NCI-H345 (cell line): ENCODE results near the gene CNGB1.

Experiments
- DNase-seq: peaks from one replicate; lab custom pipeline; 2025; lab: John Stamatoyannopoulos, UW

CNGB1 gene

DNA sequence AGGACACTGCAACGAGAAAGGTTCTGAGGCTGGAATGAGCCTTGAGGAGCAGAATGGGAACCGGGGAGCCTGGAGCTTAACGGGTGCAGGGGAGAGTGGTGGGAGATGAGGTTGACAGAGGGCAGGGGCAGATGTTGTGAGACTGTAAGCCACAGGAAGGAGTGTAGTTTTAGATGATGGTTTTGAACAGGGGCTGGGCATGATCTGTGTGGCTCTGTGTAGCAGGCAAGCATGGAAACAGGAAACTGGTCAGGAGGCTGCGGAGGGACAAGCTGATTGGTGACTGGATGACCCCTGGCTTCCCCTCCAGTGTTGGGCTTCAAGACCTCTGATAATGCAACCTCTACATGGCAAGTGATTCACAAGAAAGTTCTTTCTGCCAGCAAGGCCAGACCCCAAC lies 1.4 kb upstream of the CNGB1 start:
- DNase-seq: no peak

DNA sequence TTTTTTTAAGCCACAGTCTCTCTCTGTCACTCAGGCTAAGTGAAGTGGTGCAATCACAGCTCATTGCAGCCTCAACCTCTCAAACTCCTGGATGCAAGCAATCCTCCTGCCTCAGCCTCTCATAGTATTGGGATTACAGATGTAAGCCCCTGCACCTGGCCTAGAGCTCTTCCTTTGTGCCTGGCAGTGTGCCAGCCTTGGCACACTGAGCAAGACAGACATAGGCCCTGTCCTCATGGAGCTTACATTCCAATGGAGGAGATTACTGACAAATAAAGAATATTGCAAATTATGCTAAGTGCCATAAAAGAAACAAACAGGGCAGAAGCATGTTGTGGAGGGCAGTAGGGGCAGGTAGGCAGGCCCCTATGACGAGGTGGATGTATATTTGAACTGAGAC lies 920 bp upstream of the CNGB1 start:
- no peak for DNase-seq

DNA sequence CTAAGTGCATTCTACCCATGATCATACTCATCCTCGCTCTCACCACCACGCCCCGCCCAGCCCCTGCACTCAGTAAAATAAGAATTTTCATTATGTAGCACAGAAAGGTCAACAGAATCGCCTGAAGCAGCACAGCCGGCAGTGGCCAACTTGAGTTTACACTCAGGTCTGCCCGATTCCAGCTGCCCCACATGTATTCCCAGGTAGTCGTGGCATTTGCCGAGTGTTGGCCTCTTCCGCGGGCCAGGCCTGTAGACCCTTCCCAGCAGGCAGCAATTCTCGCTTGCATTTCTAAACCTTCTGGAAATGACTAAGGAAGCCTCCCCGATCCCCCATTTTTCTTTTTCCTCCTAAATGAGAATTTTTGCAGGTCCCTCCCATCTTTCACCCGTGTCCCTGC lies 609 bp downstream of the CNGB1 start:
- DNase-seq: no peak

DNA sequence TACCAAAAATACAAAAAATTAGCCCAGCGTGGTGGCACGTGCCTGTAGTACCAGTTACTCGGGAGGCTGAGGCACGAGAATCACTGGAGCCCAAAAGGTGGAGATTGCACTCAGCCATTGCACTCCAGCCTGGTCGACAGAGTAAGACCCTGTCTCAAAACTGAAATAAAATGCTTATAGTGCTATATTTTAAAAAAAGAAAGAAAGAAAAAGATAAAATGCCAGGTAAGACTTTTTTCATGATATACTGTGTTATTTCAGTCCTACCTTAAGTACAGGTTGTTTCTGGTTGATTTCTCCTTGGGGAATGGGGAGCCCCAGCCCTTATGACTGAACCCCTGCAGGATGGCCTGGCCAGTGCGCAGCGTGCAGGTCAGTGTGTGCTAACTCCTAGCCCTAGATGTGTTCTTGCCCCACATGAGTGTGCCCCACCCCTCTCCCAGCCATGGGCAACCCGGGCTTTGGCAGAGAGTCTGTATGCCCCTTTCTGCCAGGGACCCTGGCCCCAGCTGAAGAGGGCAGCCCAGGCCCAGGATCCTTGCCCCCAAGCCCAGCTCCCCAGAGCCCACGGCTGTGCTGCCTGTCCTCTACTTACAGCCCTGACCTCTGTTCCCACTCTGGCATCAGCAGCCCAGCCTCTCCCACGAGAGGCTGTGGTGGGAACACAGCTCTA lies 1.3 kb downstream of the CNGB1 start:
- DNase-seq: no peak

DNA sequence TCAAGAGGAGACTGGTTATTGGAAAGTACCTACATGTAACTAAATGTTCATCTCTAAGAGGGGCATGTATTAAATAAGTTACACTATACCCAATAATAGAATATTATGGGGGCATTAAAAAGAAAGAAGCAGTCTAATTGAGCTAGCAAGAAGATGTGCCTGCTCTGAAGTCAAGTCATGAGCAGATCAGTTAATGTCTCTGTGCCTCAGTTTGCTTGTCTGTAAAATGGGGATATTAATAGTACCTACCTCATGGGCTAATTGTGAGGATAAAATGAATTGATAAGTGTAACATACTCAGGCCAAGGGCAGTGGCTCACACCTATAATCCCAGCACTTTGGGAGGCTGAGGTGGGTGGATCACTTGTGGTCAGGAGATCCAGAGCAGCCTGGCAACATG lies 3.0 kb downstream of the CNGB1 start:
- no peak for DNase-seq

DNA sequence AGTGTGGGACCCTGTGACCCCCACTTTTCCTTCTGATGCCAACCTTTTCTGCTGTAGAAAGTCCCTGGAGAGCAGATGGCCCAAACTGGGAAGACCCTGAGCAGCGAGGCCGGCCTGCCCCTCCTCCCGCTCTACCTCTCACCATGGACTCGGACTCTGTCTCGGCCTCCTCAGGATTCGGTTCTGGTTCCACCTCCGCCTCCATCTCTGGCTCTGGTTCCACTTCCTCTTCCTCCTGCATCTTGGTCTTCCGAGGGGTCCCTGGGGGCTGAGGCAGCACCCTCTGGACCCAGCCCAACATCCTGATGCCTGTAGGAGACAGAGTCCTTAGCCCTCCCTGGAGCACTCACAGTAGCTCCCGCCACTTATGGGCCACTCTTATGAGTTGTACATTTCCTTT lies 3.9 kb downstream of the CNGB1 start:
- DNase-seq: no peak

DNA sequence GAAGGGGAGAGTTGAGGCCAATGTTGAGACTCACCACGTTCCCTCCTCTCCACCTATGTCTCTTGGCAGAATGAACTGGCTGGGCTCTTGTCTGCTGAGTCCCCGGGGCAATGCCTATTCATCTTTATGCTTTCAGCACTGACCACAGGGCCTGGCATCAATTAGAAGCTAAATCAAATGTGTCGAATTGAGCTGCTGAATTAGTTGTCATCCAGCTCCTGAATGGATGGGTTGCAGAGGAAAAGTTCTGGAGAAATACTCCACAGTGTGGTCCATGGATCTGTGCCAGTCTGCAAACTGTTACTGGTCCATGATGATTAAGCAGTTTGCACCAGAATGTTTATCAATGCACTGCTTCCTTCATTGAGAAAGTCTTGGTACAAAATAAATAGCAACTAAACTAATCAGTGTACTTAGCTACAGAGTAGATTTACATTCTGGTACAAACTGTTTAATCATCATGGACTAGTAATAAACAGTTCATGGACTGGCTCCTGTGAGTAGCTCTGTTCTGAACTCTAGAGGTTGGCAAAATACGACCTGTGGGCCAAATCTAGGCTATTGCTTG lies 4.6 kb downstream of the CNGB1 start:
- DNase-seq: no peak

DNA sequence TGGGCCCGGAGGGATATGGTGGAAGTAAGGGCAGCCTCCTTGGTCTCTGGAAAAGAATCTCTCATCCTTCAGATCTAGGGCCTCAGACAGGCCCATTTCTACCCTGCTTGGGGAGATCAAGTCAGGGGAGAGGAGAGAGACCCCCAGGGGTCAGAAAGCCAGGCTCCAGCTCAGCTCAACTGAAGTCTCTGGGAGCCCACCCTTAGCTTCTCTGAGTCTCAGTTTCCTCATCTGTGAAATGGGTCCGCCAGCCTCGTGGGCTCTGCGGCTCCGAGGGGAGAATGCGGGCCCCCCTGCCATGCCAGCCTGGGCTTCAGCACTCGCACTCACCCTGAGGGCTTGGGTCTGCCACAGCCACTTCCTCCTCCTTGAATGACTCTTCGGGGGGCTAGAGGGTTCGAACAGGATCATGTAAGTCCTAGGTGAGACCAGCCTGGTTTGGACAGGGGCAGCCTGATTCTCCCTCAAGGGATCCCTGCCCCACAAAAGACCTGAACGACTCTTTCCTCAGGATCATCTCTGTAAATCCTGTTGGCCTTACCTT lies 6.7 kb downstream of the CNGB1 start:
- no peak for DNase-seq

DNA sequence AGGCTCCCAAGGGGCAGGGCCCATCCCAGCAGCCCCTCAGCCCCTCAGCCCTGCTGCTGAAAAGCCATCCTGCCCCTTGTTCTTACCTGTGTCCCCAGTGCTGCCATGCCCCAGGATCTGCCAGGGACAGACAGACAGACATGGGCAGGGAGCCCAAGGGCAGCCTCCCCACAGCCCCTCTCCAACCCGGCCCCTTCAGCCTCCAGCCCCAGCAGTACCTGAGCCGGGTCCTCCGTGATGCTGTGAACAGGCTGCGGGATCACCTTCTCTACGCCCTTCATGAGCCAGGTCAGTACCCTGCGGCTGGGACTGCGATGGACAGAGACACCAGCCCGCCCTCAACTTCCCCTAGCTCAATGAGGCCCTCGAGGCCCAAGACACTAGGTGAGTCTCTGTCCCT lies 8.2 kb downstream of the CNGB1 start:
- DNase-seq: no peak

DNA sequence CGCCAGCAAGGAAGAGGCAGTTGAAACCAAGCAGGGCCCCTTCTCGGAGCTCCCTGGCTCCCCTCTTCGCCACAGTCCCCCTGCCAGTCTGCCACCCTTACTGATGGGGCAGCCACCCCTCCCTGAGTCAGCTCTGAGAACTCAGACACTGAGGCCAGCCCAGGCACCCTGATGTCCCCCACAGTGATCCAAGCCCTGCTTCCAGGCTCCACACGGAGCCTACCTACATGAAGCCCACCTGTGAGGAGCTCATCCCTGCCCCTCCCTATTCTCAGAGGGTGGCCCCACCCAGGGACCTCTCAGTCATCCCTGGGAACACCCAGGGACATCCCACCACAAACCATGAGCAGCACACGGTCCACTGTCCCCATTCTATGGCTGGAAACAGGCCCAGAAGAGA lies 8.9 kb downstream of the CNGB1 start:
- DNase-seq: no peak

DNA sequence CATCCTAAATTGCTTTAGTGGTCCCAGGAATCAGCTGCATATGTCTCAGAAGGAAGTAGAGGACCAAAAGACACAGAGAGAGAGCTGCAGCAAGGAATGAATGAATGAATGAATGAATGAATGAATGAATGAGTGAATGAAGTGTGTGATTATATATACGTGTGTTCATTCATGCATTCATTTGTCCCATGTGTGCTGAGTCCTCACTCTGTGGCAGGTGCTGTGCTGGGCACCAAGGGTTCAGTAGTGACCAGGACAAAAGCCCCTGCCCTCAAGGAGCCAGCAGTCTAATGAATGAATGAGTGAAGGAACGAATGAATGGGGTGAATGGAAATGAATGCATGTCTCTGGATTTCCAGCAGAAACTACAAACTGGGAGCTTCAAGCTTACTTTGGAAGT lies 9.4 kb downstream of the CNGB1 start:
- no peak for DNase-seq

DNA sequence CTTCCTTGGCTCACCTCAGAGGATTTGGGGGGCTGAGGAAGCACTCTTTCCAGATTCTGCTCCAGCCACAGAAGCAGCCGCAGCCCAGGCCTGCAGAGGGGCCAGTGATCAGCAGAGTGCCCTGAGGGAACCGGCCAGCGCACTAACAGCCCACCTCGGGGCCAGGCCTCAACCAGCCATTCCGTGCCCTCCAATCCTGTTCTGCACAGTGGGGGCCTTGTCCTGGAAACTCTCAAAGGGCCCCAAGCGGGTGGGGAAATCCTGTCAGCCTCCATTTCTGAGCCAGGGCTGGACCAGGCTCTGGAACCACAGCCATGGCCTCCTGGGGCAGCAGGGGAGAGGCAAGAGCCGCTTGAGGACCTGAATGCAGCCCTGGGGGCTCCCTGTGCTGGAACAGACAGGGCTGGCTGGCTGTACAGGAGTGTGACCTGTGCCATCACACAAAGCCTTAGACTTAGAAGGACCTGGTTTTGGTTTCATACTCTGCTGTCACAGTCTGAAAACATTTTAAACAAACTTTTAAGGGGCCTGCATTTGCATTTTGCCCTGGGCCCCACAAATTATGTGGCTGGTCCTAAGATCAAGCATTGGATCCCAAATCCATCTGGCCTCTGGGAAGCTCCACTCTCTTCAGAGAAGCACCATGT lies 10.0 kb downstream of the CNGB1 start:
- no peak for DNase-seq

DNA sequence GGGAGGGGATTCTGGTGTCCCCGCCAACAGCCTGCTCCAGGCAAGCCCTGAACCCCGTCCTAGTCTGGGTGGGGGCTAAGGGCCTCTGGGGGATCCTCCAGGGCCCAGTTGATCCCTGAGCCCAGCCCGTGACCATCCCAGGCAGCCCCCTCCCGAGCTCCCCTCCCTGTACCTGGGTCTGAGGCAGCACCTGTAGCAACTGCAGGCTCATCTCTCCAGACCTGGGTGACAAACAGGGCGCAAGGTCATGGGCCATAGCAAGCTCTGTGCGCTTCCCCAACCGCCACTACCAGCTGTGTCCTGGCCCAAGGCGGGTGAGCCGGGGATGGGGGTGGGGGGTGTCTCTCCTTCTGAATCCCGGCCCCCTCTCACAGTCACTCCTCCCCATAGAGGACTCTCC lies 10.6 kb downstream of the CNGB1 start:
- DNase-seq: no peak

DNA sequence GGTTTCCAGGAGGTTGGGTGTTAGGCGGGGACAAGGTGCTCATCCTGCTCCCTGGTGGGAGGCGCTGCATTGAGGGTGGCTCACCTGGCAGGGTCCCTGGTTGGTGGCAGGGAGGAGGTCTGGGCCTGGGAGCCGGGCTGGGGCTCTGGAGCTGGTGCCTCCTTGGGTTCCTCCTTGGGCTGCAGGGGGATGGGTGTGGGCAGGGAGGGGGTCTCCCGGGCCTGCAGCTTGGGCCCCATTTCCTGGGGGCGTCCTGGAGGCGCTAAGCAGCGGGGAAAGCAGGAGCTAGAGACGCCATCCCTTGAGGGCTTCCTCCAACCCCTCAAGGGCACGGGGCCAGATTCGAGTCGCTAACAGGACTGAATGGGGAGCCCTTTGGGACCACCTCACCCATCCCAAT lies 11.1 kb downstream of the CNGB1 start:
- no peak for DNase-seq

DNA sequence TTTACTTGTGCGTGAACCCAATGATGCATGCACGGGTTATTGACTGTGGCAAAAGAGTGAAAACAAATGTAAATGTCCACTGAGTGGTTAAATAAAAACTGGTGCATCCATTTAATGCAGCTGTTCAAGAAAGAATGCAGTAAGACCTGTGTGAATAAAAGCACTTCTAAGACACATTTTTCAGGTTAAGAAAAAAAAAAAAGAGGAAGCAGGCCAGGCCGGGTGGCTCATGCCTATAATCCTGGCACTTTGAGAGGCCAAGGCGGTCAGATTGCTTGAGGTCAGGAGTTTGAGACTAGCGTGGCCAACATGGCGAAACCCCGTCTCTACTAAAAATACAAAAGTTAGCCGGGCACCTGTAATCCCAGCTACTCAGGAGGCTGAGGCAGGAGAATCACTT lies 11.8 kb downstream of the CNGB1 start:
- DNase-seq: no peak

DNA sequence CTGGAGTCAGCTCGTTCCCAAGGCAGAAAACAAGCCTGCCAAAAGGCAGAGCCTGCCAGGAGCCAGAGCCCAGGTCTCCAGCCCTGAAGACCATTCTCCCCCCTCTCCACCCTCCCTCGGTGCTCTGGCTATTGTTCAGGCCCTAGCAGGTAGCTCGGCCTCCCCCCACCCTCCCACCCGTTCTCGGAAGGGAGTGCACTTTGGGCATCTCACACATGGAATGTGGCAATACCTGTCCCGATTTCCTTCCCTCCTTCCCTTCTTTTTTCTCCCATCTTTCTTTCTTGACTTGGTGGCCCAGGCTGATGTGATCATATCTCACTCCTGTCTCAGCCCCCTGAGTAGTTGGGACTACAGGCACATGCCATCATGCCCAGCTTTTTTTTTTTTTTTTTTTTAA lies 12.4 kb downstream of the CNGB1 start:
- no peak for DNase-seq

DNA sequence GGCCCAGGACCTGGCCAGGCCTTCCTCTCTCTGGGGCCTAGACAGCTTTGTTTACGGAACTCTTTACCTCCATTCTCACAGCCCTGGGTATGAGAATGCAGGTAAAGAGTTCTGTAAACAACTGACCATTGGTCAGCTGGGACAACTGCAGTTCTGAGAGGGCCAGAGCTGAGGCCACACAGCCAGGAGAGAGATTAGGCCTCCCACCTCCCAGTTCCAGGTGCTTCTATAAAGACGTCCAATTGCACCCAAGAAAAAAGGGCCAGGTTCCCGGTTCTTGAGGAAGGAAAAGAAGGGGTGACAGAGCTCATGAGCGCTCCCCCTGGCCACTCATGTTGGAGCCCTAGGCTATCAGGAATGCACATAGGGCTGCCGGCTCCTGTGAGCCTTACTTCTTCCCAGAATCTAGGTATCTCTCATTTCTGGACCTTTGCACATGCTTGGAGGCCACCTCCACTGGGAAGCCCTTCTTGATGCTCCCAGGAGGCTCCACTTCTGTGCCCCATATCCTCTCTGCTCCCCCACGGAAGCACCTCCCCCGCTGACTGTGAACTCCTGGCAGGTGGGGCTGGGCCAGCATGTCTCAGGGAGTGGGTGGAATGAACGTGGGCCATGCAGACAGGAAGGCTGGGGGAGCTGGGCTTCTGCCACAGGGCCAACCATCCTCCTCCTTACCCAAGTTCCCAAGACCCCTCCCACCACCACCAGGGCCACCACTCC lies 13.1 kb downstream of the CNGB1 start:
- no peak for DNase-seq

DNA sequence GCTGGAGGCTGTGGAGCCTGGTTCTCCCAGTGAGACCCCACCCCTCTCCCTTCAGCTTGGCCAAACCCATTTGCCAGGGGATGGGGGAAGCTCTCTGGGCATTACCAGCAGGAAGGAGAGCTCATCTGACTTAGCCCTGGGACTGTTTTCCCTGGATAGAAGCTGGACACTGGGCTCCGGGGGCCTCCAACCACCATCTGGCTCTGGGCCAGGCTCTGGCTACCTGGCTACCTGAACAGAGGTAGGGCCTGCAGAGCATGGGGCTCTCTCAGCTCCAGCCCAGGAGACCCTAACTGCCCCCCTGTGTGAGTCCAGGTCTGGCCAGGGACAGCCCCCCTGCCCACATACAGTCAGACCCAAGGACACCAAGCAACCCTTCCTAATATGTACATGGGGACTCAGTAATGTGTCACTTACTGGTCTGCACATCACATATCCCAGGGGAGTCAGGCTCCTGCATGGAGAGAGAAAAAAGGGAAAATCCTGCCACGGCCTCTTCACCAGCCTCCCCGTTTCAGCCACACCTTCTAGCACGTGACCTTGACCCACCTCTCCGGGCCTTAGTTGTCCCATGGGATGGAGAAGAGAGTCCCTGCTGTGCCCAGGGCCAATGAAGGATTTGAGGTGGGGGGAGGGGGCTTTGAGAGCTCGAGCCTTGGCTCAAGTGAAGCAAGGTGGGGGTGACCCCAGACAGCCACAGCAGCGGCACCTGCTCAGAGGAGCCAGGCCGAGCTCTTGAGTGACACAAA lies 13.8 kb downstream of the CNGB1 start:
- no peak for DNase-seq

DNA sequence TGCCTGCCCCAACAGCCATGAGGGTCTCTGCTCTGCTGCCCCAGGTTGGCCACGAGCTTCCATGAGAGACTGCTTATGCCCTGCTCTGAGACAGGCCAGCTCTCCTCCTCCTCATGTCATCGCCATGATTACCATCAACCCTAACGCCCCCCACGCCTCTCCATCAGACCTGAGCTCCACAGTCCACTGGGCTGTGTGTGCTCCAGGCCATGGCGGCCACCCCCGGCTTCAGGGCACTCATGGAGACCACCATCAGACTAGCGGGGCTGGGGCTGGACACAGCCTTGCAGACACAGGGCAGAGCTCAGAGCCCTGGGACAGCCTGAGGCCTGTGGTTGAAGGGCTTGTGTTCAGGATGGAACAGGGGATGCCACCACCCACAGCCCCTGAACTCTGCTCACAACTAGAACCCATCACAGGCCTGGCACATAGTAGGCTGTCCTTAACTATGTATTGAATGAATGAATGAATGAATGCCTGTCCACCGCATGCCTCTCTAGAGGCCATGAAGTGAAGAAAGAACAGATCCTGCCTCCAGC lies 14.6 kb downstream of the CNGB1 start:
- DNase-seq: no peak

DNA sequence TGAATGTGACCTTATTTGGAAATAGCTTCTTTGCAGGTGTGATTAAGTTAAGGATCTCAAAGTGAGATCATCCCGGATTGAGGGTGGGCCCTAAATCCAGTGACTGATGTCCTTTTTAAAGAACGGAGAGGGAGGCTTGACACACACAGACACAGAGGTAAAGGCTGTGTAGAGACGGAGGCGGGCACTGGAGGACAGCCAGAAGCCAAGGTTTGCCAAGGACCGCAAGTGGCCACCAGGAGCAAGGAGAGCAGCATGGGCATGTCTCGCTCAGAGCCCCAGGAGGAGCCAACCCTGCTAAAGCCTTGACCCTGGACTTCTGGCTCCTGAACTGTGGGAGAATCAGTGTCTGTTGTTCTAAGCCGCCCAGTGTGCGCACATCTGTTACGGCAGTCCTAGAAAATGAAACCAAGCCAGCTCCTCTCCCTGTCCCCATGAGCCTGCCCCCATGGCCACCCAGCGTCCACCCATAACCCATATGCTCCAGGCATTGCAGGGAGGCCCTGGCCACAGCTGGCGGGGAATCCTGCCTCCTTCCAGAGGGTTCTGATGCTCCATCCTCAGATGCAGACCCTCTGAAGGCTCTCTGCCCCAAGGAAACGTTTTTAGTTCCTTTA lies 15.2 kb downstream of the CNGB1 start:
- DNase-seq: no peak

DNA sequence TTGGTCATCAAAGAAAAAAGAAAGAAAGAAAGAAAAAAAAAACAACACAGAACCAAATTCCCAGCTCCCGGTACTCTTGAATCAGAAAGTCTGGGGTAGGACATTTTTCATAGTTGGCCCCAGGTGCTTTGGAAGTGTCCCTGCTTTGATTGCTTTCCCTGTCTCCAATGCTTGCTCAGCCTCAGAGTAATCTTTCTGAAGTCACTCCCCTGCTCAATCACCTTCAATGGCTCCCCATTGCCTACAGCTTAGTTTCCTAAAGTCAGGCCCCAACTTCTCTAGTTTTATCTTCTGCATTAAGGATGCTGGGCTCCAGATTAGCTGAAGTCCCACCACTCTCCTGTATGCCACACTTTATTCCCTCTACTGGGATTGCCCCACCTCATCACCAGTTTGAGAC lies 17.1 kb downstream of the CNGB1 start:
- no peak for DNase-seq

DNA sequence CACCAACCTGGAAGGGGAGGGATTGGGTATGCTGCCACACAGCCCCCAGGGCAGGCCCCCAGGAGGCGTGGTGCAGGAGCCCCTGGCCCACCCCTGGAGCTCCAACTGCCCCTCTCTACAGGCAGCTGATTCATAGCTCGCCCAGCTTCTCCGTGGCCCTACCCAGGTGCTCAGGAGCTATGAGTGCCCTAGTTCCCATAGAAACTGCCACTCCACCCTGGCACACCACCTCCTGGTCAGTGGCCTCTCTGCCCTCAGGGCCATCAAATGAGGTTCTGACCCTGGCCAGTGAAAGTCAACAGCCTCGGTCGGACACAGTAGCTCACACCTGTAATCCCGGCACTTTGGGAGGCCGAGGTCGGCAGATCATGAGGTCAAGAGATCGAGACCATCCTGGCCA lies 18.0 kb downstream of the CNGB1 start:
- no peak for DNase-seq
